IMR-90 (cell line): Measurements from ENCODE around the gene COL5A1. TPM values are rescaled to one million over a fixed set of nuclear protein-coding genes. Genes with fewer than 3 reads are reported as not detected.

Source experiments
- ATAC-seq: fragments of 200-7000 bp; cut with Tn5 transposase; 2 replicates; pipeline ENCODE4 v1.9.1; 2020; ENCODE audit warnings: low read depth, mild to moderate bottlenecking, moderate library complexity
- BruUV-seq: library from RNA; stranded (reverse); fragments of 400-500 nt; replicated peaks from 2 replicates; lab custom pipeline; 2021; lab: Mats Ljungman, UMichigan
- CTCF ChIA-PET: fragments of 300-600 bp; formaldehyde crosslinking; extraction: SDS; loops from one replicate; lab custom pipeline; 2021; ENCODE audit warnings: antibody characterized with exemption; lab: Yijun Ruan, JAX
- POLR2A ChIA-PET: fragments of 300-600 bp; sonication (Branson Sonifier 250); formaldehyde crosslinking; loops from one replicate; lab custom pipeline; 2022; ENCODE audit warnings: antibody characterized with exemption; ENCODE audit not compliant: unreplicated experiment; lab: Charles Lee
- DNase-seq: peaks from one replicate; pipeline ENCODE4 v3.0.0; 2013
- H2AFZ ChIP-seq: replicated peaks from 2 replicates; pipeline ENCODE3; 2013; ENCODE audit warnings: low read length, mild to moderate bottlenecking; ENCODE audit not compliant: poor library complexity
- H2AK5ac ChIP-seq: 2 replicates; pipeline ENCODE4 v1.6.1; 2013; ENCODE audit warnings: low read depth, low read length, inconsistent platforms
- H2AK9ac ChIP-seq: replicated peaks from 2 replicates; pipeline ENCODE3; 2013; ENCODE audit warnings: mild to moderate bottlenecking, low read depth, low read length, moderate library complexity; ENCODE audit not compliant: poor library complexity
- H2BK120ac ChIP-seq: 2 replicates; pipeline ENCODE4 v1.6.1; 2013; ENCODE audit warnings: low read depth, low read length, inconsistent platforms
- H2BK15ac ChIP-seq: 3 replicates; pipeline ENCODE4 v1.6.1; 2013; ENCODE audit warnings: low read depth, low read length, inconsistent platforms
- H2BK20ac ChIP-seq: 2 replicates; pipeline ENCODE4 v1.6.1; 2013; ENCODE audit warnings: low read depth, mild to moderate bottlenecking, inconsistent platforms, low read length, moderate library complexity
- H2BK5ac ChIP-seq: 2 replicates; pipeline ENCODE4 v1.6.1; 2013; ENCODE audit warnings: mild to moderate bottlenecking, low read depth, low read length, inconsistent platforms; ENCODE audit not compliant: poor library complexity, severe bottlenecking
- H3K14ac ChIP-seq: replicated peaks from 2 replicates; pipeline ENCODE4 v1.6.1; 2013; ENCODE audit warnings: low read depth, low read length, inconsistent platforms
- H3K18ac ChIP-seq: 2 replicates; pipeline ENCODE4 v1.6.1; 2013; ENCODE audit warnings: low read depth, low read length, control low read depth
- H3K23ac ChIP-seq: 2 replicates; pipeline ENCODE4 v1.6.1; 2013; ENCODE audit warnings: low read depth, low read length, inconsistent platforms
- H3K27ac ChIP-seq: 2 replicates; pipeline ENCODE4 v1.5.1; 2013; ENCODE audit warnings: mild to moderate bottlenecking, control low read depth, low read length; ENCODE audit not compliant: insufficient read depth
- H3K27me3 ChIP-seq: 2 replicates; pipeline ENCODE4 v1.6.1; 2013; ENCODE audit warnings: low read length; ENCODE audit not compliant: control insufficient read depth, insufficient read depth
- H3K36me3 ChIP-seq: 2 replicates; pipeline ENCODE4 v1.6.1; 2013; ENCODE audit warnings: low read length, mixed read lengths; ENCODE audit not compliant: control insufficient read depth, insufficient read depth
- H3K4ac ChIP-seq: 2 replicates; pipeline ENCODE4 v1.6.1; 2013; ENCODE audit warnings: low read depth, low read length, inconsistent platforms
- H3K4me1 ChIP-seq: 2 replicates; pipeline ENCODE4 v1.6.1; 2013; ENCODE audit warnings: low read length, mixed read lengths; ENCODE audit not compliant: control insufficient read depth, insufficient read depth
- H3K4me2 ChIP-seq: 2 replicates; pipeline ENCODE4 v1.6.1; 2013; ENCODE audit warnings: low read depth, mild to moderate bottlenecking, control low read depth, low read length, moderate library complexity
- H3K4me3 ChIP-seq: 2 replicates; pipeline ENCODE4 v1.5.1; 2013; ENCODE audit warnings: low read depth, mild to moderate bottlenecking, control low read depth, low read length, moderate library complexity; ENCODE audit not compliant: insufficient read depth
- H3K56ac ChIP-seq: 2 replicates; pipeline ENCODE4 v1.6.1; 2013; ENCODE audit warnings: low read length, inconsistent platforms; ENCODE audit not compliant: insufficient read depth; ENCODE audit errors: extremely low read depth
- H3K79me1 ChIP-seq, 2 experiments: 2 replicates each; pipeline ENCODE4 v1.6.1; 2013; ENCODE audit warnings: low read length in 2 of 2, inconsistent platforms in 1 of 2, low read depth in 1 of 2
- H3K9ac ChIP-seq: 2 replicates; pipeline ENCODE4 v1.6.1; 2013; ENCODE audit warnings: low read depth, low read length, control low read depth
- H3K9me1 ChIP-seq: 2 replicates; pipeline ENCODE4 v1.6.1; 2013; ENCODE audit warnings: low read length, inconsistent platforms; ENCODE audit not compliant: insufficient read depth
- H3K9me3 ChIP-seq: 2 replicates; pipeline ENCODE4 v1.6.1; 2013; ENCODE audit warnings: low read length; ENCODE audit not compliant: control insufficient read depth, insufficient read depth
- H4K20me1 ChIP-seq: 2 replicates; pipeline ENCODE4 v1.6.1; 2013; ENCODE audit warnings: low read length, inconsistent platforms; ENCODE audit not compliant: insufficient read depth
- H4K5ac ChIP-seq: 2 replicates; pipeline ENCODE4 v1.6.1; 2013; ENCODE audit warnings: mild to moderate bottlenecking, low read depth, low read length, control low read depth
- H4K8ac ChIP-seq, 2 experiments: 2 replicates each; pipeline ENCODE4 v1.6.1; 2013; ENCODE audit warnings: low read depth in 2 of 2, low read length in 2 of 2, control low read depth in 1 of 2, inconsistent platforms in 1 of 2
- H4K91ac ChIP-seq: 2 replicates; pipeline ENCODE4 v1.6.1; 2013; ENCODE audit warnings: low read depth, low read length, inconsistent platforms; ENCODE audit not compliant: insufficient read depth
- CEBPB ChIP-seq: IDR thresholded peaks from 2 replicates; pipeline ENCODE4 v1.6.1; 2012; ENCODE audit warnings: low read depth, low read length, improper control_type of control experiment
- CHD1 ChIP-seq: IDR thresholded peaks from 2 replicates; pipeline ENCODE4 v1.6.1; 2012; ENCODE audit warnings: low read depth, low read length, improper control_type of control experiment
- MAFK ChIP-seq: IDR thresholded peaks from 2 replicates; pipeline ENCODE4 v1.6.1; 2012; ENCODE audit warnings: low read depth, low read length, improper control_type of control experiment
- MAZ ChIP-seq: IDR thresholded peaks from 2 replicates; pipeline ENCODE4 v1.6.1; 2012; ENCODE audit warnings: low read depth, mild to moderate bottlenecking, low read length, improper control_type of control experiment, moderate library complexity, borderline replicate concordance
- RFX5 ChIP-seq: IDR thresholded peaks from 2 replicates; pipeline ENCODE4 v1.8.0; 2012; ENCODE audit warnings: low read depth, mild to moderate bottlenecking, low read length, moderate library complexity
- SMC3 ChIP-seq: fragments of 150-350 bp; IDR thresholded peaks from 2 replicates; pipeline ENCODE4 v1.6.1; 2016; ENCODE audit warnings: low read depth, mild to moderate bottlenecking, antibody characterized with exemption, low read length, moderate library complexity
- WGBS, 2 experiments: methylation state at CpG; one replicate each; pipeline versions ENCODE4 v1.1.5 to v1.1.7; 2013; ENCODE audit warnings: missing lambda C conversion rate in 2 of 2; ENCODE audit not compliant: insufficient read length in 1 of 2; ENCODE audit errors: extremely low coverage in 2 of 2; 5-methylcytosine and 5-hydroxymethylcytosine counted together
- dilution Hi-C: fragments of 300-500 bp; cut with HindIII; formaldehyde crosslinking; loops from one replicate; pipeline ENCODE4 v1.14.3; 2018; ENCODE audit warnings: low sequenced_read_pairs; ENCODE audit not compliant: unreplicated experiment
- in situ Hi-C: fragments of 300-500 bp; cut with MboI; formaldehyde crosslinking; loops from 3 replicates; pipeline ENCODE4 v1.14.3; 2019; ENCODE audit warnings: low sequenced_read_pairs, inconsistent platforms, mixed read lengths
- intact Hi-C: fragments of 100-400 bp; cut with micrococcal nuclease; formaldehyde crosslinking; loops from 2 replicates; pipeline ENCODE4 v1.10.0; 2022
- polyA plus RNA-seq, 3 experiments: library from polyadenylated mRNA; depleted of rRNA; stranded (reverse); fragments of >200 nt; gene quantifications; 2 replicates each; pipeline ENCODE4 v1.2.3, GENCODE V29; 2012; ENCODE audit warnings: low replicate concordance in 1 of 3
- total RNA-seq: library from RNA; depleted of rRNA; stranded (reverse); fragments of >200 nt; gene quantifications from 2 replicates; pipeline ENCODE4 v1.2.3, GENCODE V29; 2012

COL5A1 gene
- total and polyA plus RNA-seq, 2 of the 4 experiments (the other 2 are of a cell fraction), result 19.2 to 173 TPM

DNA sequence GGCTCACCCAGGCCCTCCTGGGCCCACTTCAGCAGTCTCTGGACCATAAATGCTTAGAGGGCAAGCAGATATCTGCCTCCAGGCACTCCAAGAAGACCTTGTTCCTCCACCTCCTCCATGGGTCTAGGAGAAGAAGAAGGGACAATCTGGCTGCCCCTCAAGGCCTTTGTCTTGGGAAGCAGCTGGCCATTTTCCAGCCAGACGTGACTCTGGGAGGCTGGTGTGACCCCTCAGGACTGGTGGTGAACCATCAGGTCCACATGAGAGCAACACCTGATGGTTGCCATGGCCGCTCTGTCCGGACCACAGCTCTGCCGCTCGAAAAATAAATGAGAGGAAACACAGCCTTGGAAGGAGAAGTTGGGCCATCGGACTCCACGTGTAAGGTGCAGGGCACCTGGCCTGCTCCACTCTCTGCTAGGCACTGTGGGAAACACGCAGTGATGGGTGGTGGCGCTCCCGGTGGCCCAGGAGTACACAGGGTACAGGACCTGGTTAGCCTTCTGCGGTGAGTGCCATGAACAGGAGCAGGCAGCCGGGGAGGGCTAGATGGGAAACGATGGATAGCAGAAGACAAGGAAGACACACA lies 3.0 kb upstream of the COL5A1 start (continued):
- TF ChIP-seq MAZ (no peak), RFX5 (no peak), CHD1 (no peak), CEBPB (no peak), MAFK (no peak)

DNA sequence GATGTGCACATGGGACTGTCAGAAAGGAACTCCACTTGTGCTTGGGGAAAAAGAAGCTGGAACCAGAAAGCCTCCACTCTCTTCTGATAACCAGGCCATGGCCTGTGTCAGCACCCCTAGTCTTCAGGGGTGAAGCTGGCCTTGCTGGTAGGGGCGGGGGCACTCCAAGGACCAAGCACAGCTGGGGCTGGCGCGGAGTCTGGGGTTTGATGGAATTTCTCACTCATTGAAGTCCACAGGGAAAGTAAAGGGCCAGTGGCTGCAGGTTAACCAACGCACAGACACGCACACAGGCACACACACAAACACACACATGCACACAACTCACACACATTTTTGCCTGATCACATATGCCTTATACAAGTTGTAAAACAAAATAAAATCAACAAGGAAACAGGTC lies 1.6 kb upstream of the COL5A1 start:
- Histone ChIP-seq H4K91ac (no peak overlapping the region), H3K9ac (no peak overlapping the region), H3K14ac (0 out of 2 replicates have a peak overlapping the region, but pooled peaks have one; percentile 92), H3K9me1 (peaks cover 5% of the 10 kb centered on the region; the same call in 1 of the 2 replicates), H3K4me2 (no peak overlapping the region), H2BK5ac (no peak overlapping the region), H3K56ac (no peak overlapping the region), H3K23ac (peak overlapping the region; percentile 74; the same call in 1 of the 2 replicates), H3K18ac (no peak overlapping the region), H3K4ac (peak overlapping the region; percentile 36; the same call in 1 of the 2 replicates), H4K5ac (no peak overlapping the region), H2BK120ac (peak overlapping the region; percentile 73; the same call in 1 of the 2 replicates), H3K27ac (no peak overlapping the region), H3K9me3 (no peaks in the 10 kb centered on the region), H2BK20ac (0 out of 2 replicates have a peak overlapping the region, but pooled peaks have one; percentile 35), H4K8ac (peak overlapping the region in 1 of 2 experiments; percentile 17; a peak in 1 of 4 replicates), H3K79me1 (peaks cover 0 to 7% of the 10 kb centered on the region in 2 experiments; a peak in 1 of 4 replicates), H2AFZ (no peak overlapping the region), H3K4me3 (no peak overlapping the region), H4K20me1 (peaks cover 19% of the 10 kb centered on the region), H2BK15ac (peak overlapping the region; percentile 29; the same call in 1 of the 3 replicates), H3K36me3 (peaks cover 3% of the 10 kb centered on the region; the same call in 1 of the 2 replicates), H3K4me1 (peaks cover 10% of the 10 kb centered on the region), H2AK5ac (peak overlapping the region; percentile 36; the same call in 1 of the 2 replicates), H2AK9ac (no peak overlapping the region), H3K27me3 (no peaks in the 10 kb centered on the region)
- in situ Hi-C loops, result loop anchor here (5.0 kb wide), 1 partner anchor 188 kb away; no protein-coding TSS in a partner anchor
- intact Hi-C loops, result loop anchor here (2.0 to 10.0 kb wide), 6 partner anchors 73 to 475 kb away; partner anchors contain the start of gene RNU6ATAC
- CTCF ChIA-PET, result interaction anchor here (0.9 kb wide), 1 partner anchor 26 kb away, joined by 3 read pairs; no protein-coding TSS in a partner anchor
- WGBS, 2 experiments, result 82% methylated on average over 2 of the region's 5 CpGs; no CpG with 5 or more reads in 1 of the 2 experiments
- dilution Hi-C loops, result no loop called here
- POLR2A ChIA-PET, result no interaction called here
- BruUV-seq, result no TSS peak
- no peak for ATAC-seq
- TF ChIP-seq MAFK (no peak), MAZ (no peak), SMC3 (no peak)
- no peak for DNase-seq
